Measurements from ENCODE around the gene GPS1. TPM values are rescaled to one million over a fixed set of nuclear protein-coding genes. Genes with fewer than 3 reads are reported as not detected.

Gene GPS1
- total and polyA plus RNA-seq, 2 donors (not counting 1 experiment from before 2014, with no cell fraction given), result 80.5 to 124 TPM

GRCh38 chr17:82065193-82065637, 13.5 kb downstream of the GPS1 start:
- Mint-ChIP-seq H3K9me3 (ENCODE audit: insufficient read depth) (no peaks in the 10 kb centered on the region), H3K27ac (peak overlapping the region; percentile 53), H3K27me3 (no peaks in the 10 kb centered on the region), H3K4me1 (peaks cover 15% of the 10 kb centered on the region), H3K4me3 (peak overlapping the region; percentile 69)
- peaks cover 0 to 15% of the 10 kb centered on the region in 2 experiments for H3K36me3 ChIP-seq (replicated peaks in 1 of 2; ENCODE audit: control extremely low read depth in 1 of 2, control insufficient read depth in 1 of 2, extremely low read depth in 1 of 2, insufficient read depth in 2 of 2, low read length in 1 of 2)
- H3K27me3 ChIP-seq (replicated peaks in 1 of 4; ENCODE audit: control extremely low read depth in 1 of 4, control insufficient read depth in 3 of 4, insufficient read depth in 4 of 4, low read length in 3 of 4), result no peaks in the 10 kb centered on the region
- under 1% methylated on average over 47 of the region's 47 CpGs for WGBS (ENCODE audit: insufficient coverage)
- peaks cover 12% of the 10 kb centered on the region for H3K79me2 ChIP-seq (ENCODE audit: control insufficient read depth, insufficient read depth, low read length)
- H3K4me1 ChIP-seq (ENCODE audit: control insufficient read depth in 2 of 2, insufficient read depth in 2 of 2, low read length in 2 of 2), result peaks cover 16 to 26% of the 10 kb centered on the region in 2 donors
- H2AFZ ChIP-seq (ENCODE audit: insufficient read depth, low read depth, low read length, poor library complexity, severe bottlenecking), result peak overlapping the region; percentile 100
- H3K9me3 ChIP-seq (ENCODE audit: control extremely low read depth in 1 of 3, control insufficient read depth in 2 of 3, insufficient read depth in 1 of 3, low read length in 2 of 3), result no peaks in the 10 kb centered on the region
- ATAC-seq (ENCODE audit: low read depth) (peak; percentile 51), DNase-seq (no peak)
- peak overlapping the region; percentile 85 for H3K4me2 ChIP-seq (replicated peaks; ENCODE audit: low read depth, low read length, poor library complexity, severe bottlenecking)
- intact Hi-C loops (cut with micrococcal nuclease), result loop anchor here (1.0 kb wide), 1 partner anchor 33 kb away; the partner anchor contains the start of gene FASN
- H3K9ac ChIP-seq (ENCODE audit: low read length), result peak overlapping the region; percentile 75
- peak overlapping the region in 1 of 2 donors; percentile 73 for H3K27ac ChIP-seq (ENCODE audit: low read length in 2 of 2)
- TF ChIP-seq CTCF (IDR thresholded peaks at IDR 0.05) (no peak), EZH2 (IDR thresholded peaks at IDR 0.05; ENCODE audit: borderline replicate concordance, insufficient read depth, low read depth, low read length, poor library complexity, severe bottlenecking) (no peak)
- peak overlapping the region; percentile 18 to 76 (median 64) for H3K4me3 ChIP-seq (ENCODE audit: control extremely low read depth in 1 of 5, extremely low read depth in 1 of 5, insufficient read depth in 1 of 5, low read depth in 2 of 5, low read length in 4 of 5)
- ChIA-PET CTCF (interaction anchor here (1.0 to 1.3 kb wide), 3 partner anchors 10 to 41 kb away, joined by 3 to 4 read pairs (median 3); partner anchors contain the start of gene DCXR), POLR2A (interaction anchor here (0.6 to 1.4 kb wide), 4 partner anchors 15 to 86 kb away, joined by 3 to 4 read pairs (median 4); partner anchors contain the start of gene DCXR)
- peaks cover 8% of the 10 kb centered on the region for H4K20me1 ChIP-seq (ENCODE audit: control insufficient read depth, insufficient read depth, low read length, poor library complexity, severe bottlenecking)
